HG03565 (cell line): ENCODE measurements around the gene ALDH18A1.
"Not testable (repeated sequence)": the region's sequence is repeated elsewhere in the genome, so short reads cannot be mapped to it uniquely, and the experiment has no call there.

ENCODE experiments used
- ATAC-seq: cut with Tn5 transposase; IDR thresholded peaks from one replicate; pipeline ENCODE4 v1.9.1; 2021; ENCODE audit warnings: mild to moderate bottlenecking, moderate library complexity; ENCODE audit not compliant: unreplicated experiment

The ALDH18A1 gene

DNA sequence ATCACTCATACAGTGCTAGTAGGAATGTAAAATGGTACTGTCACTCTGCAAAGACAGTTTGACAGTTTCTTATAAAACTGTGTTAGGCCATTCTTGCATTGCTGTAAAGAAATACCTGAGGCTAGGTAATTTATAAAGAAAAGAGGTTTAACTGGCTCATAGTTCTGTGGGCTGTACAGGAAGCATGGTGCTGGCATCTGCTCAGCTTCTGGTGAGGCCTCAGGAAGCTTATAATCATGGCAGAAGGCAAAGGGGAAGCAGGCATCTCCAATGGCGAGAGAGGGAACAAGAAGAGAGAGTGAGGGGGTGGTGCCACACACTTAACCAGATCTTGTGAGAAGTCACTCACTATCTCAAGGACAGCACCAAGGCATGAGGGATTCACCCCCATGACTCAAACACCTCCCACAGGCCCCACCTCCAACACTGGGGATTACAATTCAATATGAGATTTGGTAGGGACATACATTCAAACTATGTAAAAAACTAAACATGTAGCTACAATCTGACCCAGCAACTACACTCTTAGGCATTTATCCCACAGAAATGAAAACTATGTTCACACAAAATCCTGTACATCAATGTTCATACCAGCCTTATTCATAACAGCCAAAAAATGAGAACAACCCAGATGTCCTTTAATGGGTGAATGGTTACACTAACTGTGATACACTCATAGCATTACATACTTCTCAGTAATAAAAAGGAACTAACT, 5.0 kb downstream of the ALDH18A1 start:
- no peak for ATAC-seq

DNA sequence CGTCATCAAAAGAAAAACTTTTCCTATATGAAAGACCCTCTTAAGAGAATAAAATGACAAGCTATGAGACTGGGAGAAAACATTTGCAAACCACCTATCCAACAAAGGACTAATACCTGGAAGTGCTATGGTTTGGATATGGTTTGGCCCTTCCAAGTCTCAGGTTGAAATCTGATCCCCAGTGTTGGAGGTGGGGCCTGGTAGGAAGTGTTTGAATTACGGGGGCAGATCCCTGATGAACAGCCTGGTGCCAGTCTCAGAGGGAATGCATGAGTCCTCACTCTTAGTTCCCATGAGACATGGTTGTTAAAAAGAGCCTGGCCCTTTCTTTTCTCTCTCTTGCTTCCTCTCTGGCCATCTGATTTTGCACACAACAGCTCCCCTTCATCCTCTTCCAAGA, 6.3 kb downstream of the ALDH18A1 start:
- no peak for ATAC-seq

DNA sequence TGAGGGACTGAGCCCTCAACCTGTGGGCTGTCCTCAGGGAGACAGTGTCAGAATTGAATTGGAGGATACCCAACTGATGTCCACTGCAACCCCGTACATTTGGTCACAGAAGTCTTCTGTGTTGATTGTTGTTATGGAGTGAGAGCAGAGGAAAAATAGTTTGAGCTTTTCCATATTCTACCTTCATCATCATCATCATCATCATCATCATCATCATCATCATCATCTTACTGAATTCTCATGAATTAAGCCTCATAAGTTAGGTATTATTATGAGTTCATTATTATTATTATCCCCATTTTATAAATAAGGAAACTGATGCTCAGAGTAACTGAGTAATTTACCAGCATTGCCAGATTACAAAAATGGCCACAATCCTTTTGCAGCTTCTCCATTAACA, 8.4 kb downstream of the ALDH18A1 start:
- ATAC-seq, result no peak

DNA sequence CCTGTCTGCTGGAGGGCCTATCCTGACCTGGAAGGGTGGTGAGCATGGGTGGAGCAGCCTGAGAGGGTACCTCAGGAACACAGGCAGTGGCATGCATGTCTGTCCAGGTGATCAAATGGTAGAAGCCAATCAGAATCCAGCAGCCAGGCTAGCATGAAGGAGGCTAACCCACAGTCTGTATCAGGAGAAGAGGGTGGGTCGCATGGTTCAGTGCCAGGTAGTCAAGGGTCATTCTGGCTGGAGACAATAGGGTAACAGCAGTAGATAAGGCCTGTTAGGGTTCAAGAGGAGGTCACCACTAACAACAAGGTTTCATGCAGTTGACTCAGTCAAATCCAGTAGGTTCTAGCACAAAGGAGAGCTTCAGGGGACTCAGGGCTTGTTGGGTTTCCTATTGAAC, 10.4 kb downstream of the ALDH18A1 start:
- no peak for ATAC-seq

DNA sequence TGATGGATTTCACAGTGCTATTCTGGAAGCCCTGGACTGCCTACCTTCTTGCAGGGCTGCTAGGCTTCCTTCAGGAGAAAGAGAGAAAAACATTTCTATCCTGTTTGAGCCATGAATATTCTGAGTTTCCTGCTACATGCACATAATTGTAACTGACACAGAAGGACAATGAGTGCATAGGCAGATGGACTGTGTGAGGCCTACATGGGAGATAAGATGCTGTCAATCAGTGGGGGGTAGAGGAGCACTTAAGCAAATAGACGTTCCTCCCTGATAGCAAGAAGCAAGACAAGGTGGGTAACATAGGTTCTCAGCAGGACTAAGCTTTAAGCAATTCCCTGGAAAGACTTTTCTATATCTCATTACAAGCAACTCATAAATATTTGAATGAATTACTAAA, 11.6 kb downstream of the ALDH18A1 start:
- no peak for ATAC-seq

DNA sequence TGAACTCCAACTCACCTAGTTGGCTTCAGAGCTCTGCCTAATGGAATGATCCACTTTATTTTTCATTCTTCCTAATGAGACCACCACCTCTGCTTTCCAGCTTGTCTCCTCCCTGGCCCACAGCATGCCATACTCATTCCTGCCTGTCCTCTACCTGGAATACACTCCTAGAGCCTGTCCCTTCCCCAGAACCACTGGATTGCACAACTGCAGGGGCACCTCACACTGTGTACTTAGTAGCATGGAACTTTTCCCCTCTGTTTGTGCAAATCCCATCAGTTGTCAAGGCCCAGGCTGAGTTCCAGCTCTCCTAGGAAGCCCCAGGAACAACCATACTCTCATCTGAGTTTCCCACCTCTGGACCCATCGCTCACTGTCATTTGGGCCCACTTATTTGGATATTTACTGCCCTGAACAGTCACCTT, 15.6 kb downstream of the ALDH18A1 start:
- ATAC-seq, result no peak

DNA sequence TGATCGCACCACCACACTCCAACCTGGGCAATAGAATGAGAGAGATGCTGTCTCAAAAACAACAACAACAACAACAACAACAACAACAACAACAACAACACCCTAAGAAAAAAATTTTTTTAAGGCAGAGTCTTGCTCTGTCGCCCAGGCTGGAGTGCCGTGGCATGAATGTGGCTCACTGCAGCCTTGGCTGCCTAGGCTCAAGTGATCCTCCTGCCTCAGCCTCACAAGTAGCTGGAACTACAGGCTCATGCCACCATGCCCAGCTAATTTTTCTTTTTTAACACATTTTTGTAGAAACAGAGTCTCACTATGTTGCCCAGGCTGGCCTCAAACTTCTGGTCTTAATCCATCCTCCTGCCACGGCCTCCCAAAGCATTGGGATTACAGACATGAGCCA, 18.6 kb downstream of the ALDH18A1 start:
- no peak for ATAC-seq

DNA sequence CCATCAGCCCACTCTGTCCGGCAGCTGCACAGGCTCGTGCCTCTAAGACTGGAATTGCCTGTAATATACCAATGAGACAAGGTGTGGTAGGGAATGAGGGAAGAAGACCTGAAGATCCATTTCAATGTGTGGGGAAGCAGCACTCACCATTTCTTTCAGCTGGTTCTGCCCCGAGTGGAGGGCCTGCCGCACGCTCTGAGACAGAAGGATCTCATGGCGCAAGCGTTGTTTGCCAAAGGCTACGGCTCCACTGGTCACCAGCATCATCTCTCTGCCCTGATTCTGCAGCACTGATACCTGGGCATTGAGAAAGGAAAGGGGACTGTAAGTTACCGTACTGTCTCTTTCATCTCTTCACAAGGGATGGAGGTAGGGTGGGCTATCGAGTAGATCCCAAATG, 19.4 kb downstream of the ALDH18A1 start:
- no peak for ATAC-seq

DNA sequence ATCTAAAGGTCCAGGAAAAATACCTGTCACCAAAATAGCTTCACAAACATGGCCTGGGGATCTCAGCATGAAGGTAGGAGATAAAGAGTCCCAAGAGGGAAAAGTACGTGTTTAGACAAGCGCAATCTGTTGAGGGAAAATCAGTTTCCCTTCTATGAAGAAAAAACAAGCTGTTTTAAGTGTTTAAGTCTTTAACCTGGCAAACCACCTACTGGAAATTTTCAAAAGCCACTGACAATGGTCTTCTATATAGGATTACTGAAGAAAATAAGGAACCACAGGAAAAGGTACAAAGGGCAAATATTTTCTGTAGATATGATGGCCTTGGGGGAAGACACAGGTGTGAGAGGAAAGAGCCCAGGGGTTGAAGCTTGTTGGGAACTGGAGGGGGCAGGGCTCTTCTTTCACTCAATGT, 21.2 kb downstream of the ALDH18A1 start:
- no peak for ATAC-seq

DNA sequence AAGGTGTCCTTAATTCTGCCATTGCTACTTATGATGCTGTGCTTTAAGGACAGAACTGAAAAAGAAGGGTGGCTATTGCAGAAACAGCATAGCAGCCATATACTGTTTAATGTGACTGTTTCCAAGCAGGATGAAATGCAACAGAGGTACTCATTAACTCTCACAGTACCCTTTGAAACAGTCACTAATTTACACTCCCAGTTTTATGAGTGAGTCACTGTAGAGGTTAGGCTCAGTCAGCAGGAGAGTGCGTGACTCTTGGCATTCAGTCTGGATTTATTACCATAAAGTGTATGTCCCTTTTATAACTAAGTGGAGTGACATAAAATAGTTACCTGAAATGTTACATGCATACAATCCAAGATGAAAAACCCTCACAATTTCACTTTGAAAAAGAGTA, 27.7 kb downstream of the ALDH18A1 start:
- no peak for ATAC-seq

DNA sequence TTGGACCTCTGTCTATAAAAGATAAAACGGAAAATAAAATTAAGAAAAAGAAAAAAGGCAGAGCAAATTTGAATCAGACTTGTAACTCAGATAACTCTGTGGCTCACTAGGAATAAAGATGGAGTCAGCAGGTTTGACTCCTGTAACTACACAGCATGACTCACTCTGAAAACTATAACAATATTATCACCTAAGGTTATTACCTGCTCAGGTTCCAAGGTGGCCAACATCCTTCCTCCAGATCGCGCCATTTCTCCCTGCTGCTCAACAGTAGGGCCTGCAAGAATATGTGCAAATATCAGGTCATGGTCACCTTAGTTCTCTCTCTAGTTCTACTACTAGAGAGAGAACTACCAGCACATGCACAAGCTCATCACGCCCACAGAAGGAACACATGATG, 30.0 kb downstream of the ALDH18A1 start:
- no peak for ATAC-seq

DNA sequence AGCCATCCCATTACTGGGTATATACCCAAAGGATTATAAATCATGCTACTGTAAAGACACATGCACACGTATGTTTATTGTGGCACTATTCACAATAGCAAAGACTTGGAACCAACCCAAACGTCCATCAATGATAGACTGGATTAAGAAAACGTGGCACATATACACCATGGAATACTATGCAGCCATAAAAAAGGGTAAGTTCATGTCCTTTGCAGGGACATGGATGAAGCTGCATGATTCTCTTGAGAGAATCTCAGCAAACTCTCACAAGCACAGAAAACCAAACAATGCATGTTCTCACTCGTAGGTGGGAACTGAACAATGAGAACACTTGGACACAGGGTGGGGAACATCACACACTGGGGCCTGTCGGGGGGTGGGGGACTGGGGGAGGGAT, 36.1 kb downstream of the ALDH18A1 start:
- not testable (repeated sequence) for ATAC-seq

DNA sequence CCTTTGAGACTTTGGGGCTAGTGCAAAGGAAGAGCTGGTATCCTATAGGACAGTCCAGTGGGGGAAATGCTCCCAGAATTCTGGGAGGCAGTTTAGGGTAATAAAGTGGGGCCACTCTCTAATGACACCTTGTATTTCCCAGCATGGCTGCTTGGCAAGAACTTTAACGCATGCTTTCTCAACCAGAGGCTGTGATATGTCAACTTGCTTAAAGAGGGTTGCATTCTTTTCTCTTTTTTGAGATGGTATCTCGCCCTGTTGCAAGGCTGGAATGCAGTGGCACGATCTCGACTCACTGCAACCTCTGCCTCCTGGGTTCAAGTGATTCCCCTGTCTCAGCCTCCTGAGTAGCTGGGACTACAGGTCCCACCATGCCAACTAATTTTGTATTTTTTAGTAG, 38.4 kb downstream of the ALDH18A1 start:
- no peak for ATAC-seq

DNA sequence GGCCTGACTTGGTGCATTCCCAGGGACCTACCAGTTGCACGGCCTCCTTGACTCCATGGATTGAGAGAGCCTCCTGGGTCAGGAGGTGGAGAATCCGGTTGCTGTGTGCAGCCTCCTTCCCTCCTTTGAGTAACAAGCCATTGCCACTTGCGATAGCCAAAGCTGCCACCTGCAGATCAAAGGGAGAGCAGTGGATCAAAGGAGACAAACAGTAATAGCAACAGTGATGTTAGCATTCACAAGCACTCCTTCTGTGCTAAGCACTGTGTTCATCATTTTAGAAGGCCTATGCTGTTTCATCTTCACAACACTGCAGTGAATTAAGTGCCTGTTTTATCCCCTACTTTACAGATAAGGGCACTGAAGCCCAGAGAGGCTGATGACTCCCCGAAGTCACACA, 40.1 kb downstream of the ALDH18A1 start:
- ATAC-seq, result no peak

DNA sequence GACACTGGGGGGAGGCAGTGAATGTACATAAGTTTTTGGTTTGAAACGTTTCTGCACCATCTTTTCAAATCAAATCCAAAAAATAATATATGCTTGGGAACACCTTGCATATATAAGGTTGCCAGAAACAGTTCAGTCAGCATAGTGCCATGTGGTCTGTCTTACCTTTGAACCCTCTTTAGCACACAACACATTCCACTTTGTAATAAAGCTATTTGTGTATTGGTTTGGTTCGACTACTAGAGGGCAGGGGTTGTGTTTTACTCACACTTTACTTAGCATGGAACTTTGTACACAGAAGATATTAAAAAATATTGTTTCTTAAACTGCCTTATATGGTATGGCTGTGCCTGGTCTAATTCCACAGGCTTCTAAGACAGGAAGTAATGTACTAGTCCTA, 43.2 kb downstream of the ALDH18A1 start:
- no peak for ATAC-seq

DNA sequence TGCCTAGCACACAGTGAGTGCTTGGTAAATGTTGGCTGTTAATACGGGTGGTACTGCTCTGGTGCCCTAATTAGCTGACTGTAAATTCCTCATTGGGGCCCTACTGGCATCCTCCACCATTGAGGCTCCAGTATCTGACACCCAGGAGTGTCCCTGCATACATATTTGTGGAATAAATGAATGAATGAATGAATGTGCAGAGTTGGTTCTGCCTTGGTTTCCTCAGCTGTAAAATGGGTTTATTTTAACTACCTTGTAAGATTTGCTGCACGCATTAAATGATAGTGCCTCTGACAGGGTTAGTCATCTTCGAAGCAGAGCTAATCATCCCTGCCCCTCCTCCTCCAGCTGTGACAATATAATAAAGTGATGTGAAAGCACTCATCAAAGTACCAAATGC, 45.8 kb downstream of the ALDH18A1 start:
- ATAC-seq, result no peak

DNA sequence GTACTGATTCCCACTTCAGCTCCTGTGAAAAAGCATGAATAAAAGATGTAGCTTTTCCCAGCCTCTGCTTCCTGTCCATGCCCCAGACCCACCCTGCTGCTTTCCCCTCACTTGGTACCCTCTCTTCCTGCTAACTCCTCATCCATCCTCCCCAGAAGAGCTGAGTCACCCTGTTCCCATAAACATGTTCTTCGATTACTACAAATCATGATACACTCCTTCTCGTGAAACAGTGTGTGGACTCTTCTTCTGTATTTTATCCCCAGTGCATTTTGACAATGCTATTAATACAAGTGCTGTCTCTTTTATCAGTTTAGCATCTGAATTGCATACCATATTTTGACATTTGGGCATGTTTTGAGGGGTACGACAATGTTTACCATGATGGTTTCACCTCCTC, 49.6 kb downstream of the ALDH18A1 start:
- no peak for ATAC-seq

DNA sequence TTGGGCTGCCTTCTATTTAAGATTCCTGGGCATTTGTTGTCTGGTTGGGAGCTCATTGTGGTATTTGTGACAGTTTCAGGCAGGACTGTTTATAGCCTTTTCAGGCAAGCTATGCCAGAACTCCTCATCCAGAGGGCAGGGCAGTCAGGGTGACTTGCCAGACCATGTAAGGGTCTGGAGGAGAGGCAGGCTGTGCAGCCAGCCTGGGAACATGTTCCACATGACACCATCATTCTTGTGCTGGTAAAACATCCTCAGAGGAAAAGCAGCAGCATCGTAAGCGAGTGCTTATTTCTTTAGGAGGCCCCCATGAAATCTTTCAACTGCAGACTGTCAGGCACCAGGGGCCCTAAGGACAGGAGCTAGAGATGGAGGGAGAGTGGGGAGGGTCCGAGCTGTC, 51.3 kb downstream of the ALDH18A1 start:
- ATAC-seq, result no peak

DNA sequence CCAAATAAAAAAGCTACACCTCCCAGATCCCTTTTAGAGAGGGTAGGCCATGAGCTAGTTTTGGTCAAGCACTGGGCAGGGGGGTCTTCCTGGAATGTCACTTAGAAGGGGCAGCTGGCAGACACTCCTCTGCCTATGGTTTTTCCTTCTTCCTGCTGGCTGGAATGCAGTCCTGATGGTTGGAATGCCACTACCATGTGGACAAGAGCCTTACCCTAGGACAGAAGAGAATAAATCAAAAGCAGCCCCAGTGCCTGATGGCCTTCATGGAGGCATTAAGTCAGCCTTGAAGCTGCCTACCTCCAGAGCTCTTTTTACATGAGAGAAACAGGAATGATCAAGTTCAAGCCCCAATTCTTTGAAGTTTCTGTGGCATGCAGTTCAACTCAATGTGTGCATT, 51.9 kb downstream of the ALDH18A1 start:
- no peak for ATAC-seq

DNA sequence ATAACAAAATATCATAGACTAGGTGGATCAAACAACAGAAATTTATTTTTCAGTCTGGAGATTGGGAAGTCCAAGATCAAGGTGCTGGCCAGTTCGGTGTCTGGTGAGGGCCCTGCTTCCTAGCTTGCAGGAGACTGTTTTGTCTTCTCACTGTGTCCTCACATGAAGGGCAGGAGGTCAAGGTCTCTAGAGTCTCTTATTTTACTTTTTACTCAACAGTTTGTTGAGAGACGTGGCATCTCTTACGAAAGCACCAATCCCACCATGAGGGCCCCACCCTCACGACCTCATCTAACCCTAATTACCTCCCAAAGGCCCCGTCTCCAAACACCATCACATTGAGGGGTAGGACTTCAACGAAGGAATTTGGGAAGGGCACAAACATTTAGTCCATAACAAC, 54.1 kb downstream of the ALDH18A1 start:
- ATAC-seq, result no peak

DNA sequence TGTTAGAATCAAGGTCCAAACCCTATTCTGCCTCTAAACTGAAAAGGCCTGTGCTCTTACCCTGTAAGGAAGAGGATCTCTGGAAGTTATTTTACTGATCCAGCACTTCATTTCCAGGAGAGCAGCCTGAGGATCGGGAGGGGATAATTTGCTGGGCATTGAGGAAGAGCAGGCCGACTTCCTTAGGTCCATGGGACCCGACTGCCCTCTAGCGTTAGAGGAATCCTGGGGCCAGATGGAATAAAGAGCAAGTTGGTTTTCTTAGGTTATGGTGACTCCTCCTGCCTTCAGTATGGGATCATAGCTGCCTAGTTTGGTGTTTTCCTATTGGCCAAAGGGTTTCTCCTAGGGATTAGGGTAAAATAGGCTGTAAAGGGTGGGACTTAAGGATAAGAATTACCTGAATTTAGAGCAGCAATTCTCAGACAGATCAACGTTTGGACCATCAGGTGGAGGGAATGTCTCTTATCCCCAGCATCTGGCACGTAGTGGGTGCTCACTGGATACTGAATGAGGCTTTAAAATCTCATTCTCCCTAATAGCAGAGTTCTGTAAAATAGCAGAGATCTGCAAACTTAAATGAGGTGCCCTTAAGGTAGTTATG, 55.3 kb downstream of the ALDH18A1 start:
- ATAC-seq, result no peak

DNA sequence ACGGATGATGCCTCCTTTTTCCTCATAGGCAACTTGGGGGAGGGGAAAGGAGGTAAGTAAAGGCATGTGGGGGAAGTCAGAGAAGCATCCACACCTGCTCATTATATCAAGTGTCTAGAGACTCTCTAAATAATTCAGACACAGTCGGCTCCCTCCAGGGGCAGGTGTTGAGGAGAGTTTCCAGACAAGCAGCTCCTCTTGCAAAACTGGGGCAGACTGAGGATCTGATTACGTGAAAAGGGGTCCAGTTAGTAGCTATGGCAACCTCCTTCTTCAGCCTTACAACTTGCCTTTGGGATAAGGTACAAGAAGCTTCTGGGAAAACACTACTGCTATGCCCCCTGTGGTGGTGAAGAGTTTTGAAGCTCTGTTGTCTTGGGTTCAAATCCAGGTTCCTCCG, 56.4 kb downstream of the ALDH18A1 start:
- ATAC-seq, result no peak

DNA sequence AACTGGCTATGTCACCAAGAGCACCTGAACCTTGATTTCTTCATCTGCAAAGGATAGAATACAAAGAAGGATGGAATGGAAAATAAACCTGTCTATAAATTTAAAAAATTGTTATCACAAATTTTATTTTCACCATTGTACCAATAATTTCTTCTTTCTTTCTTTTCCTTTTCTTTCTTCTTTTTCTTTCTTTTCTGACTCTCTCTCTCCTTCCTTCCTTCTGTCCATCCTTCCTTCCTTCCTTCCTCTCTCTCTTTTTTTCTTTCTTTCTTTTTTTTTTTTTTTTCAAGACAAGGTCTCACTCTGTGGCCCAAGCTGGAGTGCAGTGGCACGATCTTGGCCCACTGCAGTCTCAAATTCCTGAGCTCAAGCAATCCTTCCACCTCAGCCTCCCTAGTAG, 58.7 kb downstream of the ALDH18A1 start:
- ATAC-seq, result no peak
